Progenitor cell of endocrine pancreas (in vitro differentiated cells): ENCODE measurements around the gene CFDP1. TPM values are rescaled to one million over a fixed set of nuclear protein-coding genes. Genes with fewer than 3 reads are reported as not detected.

Source experiments
- DNase-seq: peaks from one replicate; pipeline ENCODE4 v3.0.0; 2021; ENCODE audit warnings: low spot score; ENCODE audit not compliant: unreplicated experiment
- H3K27ac Mint-ChIP-seq: 2 replicates; pipeline ENCODE4 v1.8.0; 2021; ENCODE audit warnings: mild to moderate bottlenecking, moderate library complexity, mixed read lengths
- H3K27me3 Mint-ChIP-seq: 2 replicates; pipeline ENCODE4 v1.8.0; 2021; ENCODE audit warnings: mixed read lengths
- H3K36me3 Mint-ChIP-seq: 2 replicates; pipeline ENCODE4 v1.8.0; 2022; ENCODE audit warnings: mixed read lengths; ENCODE audit not compliant: insufficient read depth
- H3K4me1 Mint-ChIP-seq: 2 replicates; pipeline ENCODE4 v1.8.0; 2021; ENCODE audit warnings: low read depth, mixed read lengths
- H3K4me3 Mint-ChIP-seq: 2 replicates; pipeline ENCODE4 v1.8.0; 2021; ENCODE audit warnings: low read depth, mild to moderate bottlenecking, moderate library complexity, mixed read lengths
- H3K9me3 Mint-ChIP-seq: 2 replicates; pipeline ENCODE4 v1.8.0; 2021; ENCODE audit warnings: low read depth, mixed read lengths
- CTCF ChIP-seq: fragments of 200-600 bp; sonication (generic); IDR thresholded peaks from one replicate; pipeline ENCODE4 v1.5.0; 2021; ENCODE audit warnings: antibody characterized with exemption, mild to moderate bottlenecking; ENCODE audit not compliant: unreplicated experiment
- total RNA-seq: library from RNA; stranded (reverse); gene quantifications from 2 replicates; pipeline ENCODE4 v1.2.1, GENCODE V29; 2021

Gene CFDP1
- total RNA-seq, 1 donor from 2014 or later = 94.6 TPM

GRCh38 chr16:75266738-75267630 is 166.3 kb downstream of the CFDP1 start:
- TF ChIP-seq CTCF = no peak
- peaks cover 19% of the 10 kb centered on the region for H3K4me1 Mint-ChIP-seq
- H3K4me3 Mint-ChIP-seq = peak overlapping the region; percentile 76
- no peak for DNase-seq
- no peaks in the 10 kb centered on the region for H3K36me3 Mint-ChIP-seq
- no peaks in the 10 kb centered on the region for H3K27me3 Mint-ChIP-seq
- no peaks in the 10 kb centered on the region for H3K9me3 Mint-ChIP-seq
- peak overlapping the region; percentile 95 for H3K27ac Mint-ChIP-seq

GRCh38 chr16:75265911-75266701 is 167.2 kb downstream of the CFDP1 start:
- H3K4me1 Mint-ChIP-seq = peaks cover 20% of the 10 kb centered on the region
- H3K27ac Mint-ChIP-seq = peak overlapping the region; percentile 95
- no peaks in the 10 kb centered on the region for H3K36me3 Mint-ChIP-seq
- peak overlapping the region; percentile 76 for H3K4me3 Mint-ChIP-seq
- no peaks in the 10 kb centered on the region for H3K9me3 Mint-ChIP-seq
- H3K27me3 Mint-ChIP-seq = no peaks in the 10 kb centered on the region
- no peak for TF ChIP-seq CTCF
- peak; percentile 91 for DNase-seq

- Mint-ChIP-seq H3K4me1 (peaks cover 24% of the 10 kb centered on the region), H3K27me3 (no peaks in the 10 kb centered on the region), H3K27ac (peak overlapping the region; percentile 88), H3K36me3 (no peaks in the 10 kb centered on the region), H3K9me3 (no peaks in the 10 kb centered on the region), H3K4me3 (peak overlapping the region; percentile 81)
- TF ChIP-seq CTCF = no peak
- no peak for DNase-seq
Measured at GRCh38 chr16:75264999-75265910, 168.0 kb downstream of the CFDP1 start.

GRCh38 chr16:75264457-75264998 is 168.8 kb downstream of the CFDP1 start:
- Mint-ChIP-seq H3K4me1 (peaks cover 24% of the 10 kb centered on the region), H3K9me3 (no peaks in the 10 kb centered on the region), H3K36me3 (no peaks in the 10 kb centered on the region), H3K27me3 (no peaks in the 10 kb centered on the region), H3K4me3 (peak overlapping the region; percentile 81), H3K27ac (peak overlapping the region; percentile 88)
- no peak for TF ChIP-seq CTCF
- no peak for DNase-seq
